GM10847 (cell line): ENCODE data around the gene MDK.

ENCODE experiments used
- POLR2A ChIP-seq: IDR thresholded peaks from 2 replicates; pipeline ENCODE4 v1.6.1; 2011; ENCODE audit not compliant: insufficient read length; ENCODE audit errors: extremely low read depth

Gene MDK

GRCh38 chr11:46383974-46384701 is 2.7 kb downstream of the MDK start:
- TF ChIP-seq POLR2A: no peak

GRCh38 chr11:46385169-46386004 is 3.9 kb downstream of the MDK start:
- TF ChIP-seq POLR2A: no peak

- TF ChIP-seq POLR2A: no peak
Measured at GRCh38 chr11:46386005-46386578, 4.6 kb downstream of the MDK start.

GRCh38 chr11:46386674-46387073 is 5.2 kb downstream of the MDK start:
- no peak for TF ChIP-seq POLR2A

- TF ChIP-seq POLR2A: no peak
Measured at GRCh38 chr11:46387456-46387855, 6.0 kb downstream of the MDK start.

GRCh38 chr11:46387919-46388618 is 6.6 kb downstream of the MDK start:
- no peak for TF ChIP-seq POLR2A

- no peak for TF ChIP-seq POLR2A
Measured at GRCh38 chr11:46388619-46389449, 7.4 kb downstream of the MDK start.

- no peak for TF ChIP-seq POLR2A
Measured at GRCh38 chr11:46389450-46390330, 8.2 kb downstream of the MDK start.

GRCh38 chr11:46390331-46391171 is 9.1 kb downstream of the MDK start:
- no peak for TF ChIP-seq POLR2A

- no peak for TF ChIP-seq POLR2A
Measured at GRCh38 chr11:46391186-46391577, 9.7 kb downstream of the MDK start.

- no peak for TF ChIP-seq POLR2A
Measured at GRCh38 chr11:46391578-46392420, 10.3 kb downstream of the MDK start, which contains the start of gene CHRM4. Gene CHRM4, minus strand, starts transcription at chr11:46391776. Its CDS starts 5,219 bp downstream, at chr11:46386557.
